Endothelial cell of umbilical vein (primary cell): Measurements from ENCODE around the gene USP7.

ENCODE experiments used
- CTCF ChIP-seq, 2 donors: IDR thresholded peaks; 1 replicate in 1 of 2; 2 replicates in 1 of 2; pipeline ENCODE4 v1.5.1; 2011; ENCODE audit warnings: low read length in 2 of 2, mild to moderate bottlenecking in 2 of 2, moderate library complexity in 2 of 2, control low read depth in 1 of 2, inconsistent platforms in 1 of 2, low read depth in 1 of 2; ENCODE audit not compliant: insufficient read depth in 1 of 2; ENCODE audit errors: extremely low read depth in 1 of 2
- EZH2 ChIP-seq: IDR thresholded peaks from 2 replicates; pipeline ENCODE4 v1.6.1; 2012; ENCODE audit warnings: borderline replicate concordance, low read depth, mild to moderate bottlenecking, moderate library complexity, low read length, inconsistent platforms; ENCODE audit not compliant: severe bottlenecking
- JUN ChIP-seq: IDR thresholded peaks from 2 replicates; pipeline ENCODE4 v1.6.1; 2011; ENCODE audit warnings: borderline replicate concordance, low read depth; ENCODE audit not compliant: insufficient read length, insufficient read depth
- MAX ChIP-seq: IDR thresholded peaks from 2 replicates; pipeline ENCODE4 v1.6.1; 2011; ENCODE audit not compliant: insufficient read depth, insufficient read length
- MYC ChIP-seq: IDR thresholded peaks from one replicate; pipeline ENCODE4 v1.6.1; 2011; ENCODE audit warnings: mild to moderate bottlenecking, low read depth, low read length
- POLR2A ChIP-seq: IDR thresholded peaks from 2 replicates; pipeline ENCODE4 v1.6.1; 2012; ENCODE audit warnings: low read depth, mild to moderate bottlenecking, control low read depth, low read length
- POLR2AphosphoS5 ChIP-seq: IDR thresholded peaks from 2 replicates; pipeline ENCODE4 v1.6.1; 2012; ENCODE audit warnings: low read depth, mild to moderate bottlenecking, control low read depth, low read length, moderate library complexity; ENCODE audit not compliant: insufficient read depth

- TF ChIP-seq CTCF (IDR thresholded peaks at IDR 0.05; ENCODE audit: extremely low read depth in 1 of 2, insufficient read depth in 1 of 2, low read depth in 1 of 2, low read length in 2 of 2) (no peak), POLR2A (no peak), POLR2AphosphoS5 (no peak), MYC (no peak), MAX (no peak), EZH2 (no peak), JUN (no peak)
Observed at GRCh38 chr16:8866118-8866883, 97.4 kb downstream of the USP7 start.
